GM21515 (cell line): ENCODE results near the gene TUBA1B.
"Not testable (repeated sequence)": the region's sequence is repeated elsewhere in the genome, so short reads cannot be mapped to it uniquely, and the experiment has no call there.

Experiments used
- ATAC-seq: cut with Tn5 transposase; IDR thresholded peaks from one replicate; pipeline ENCODE4 v1.9.1; 2021; ENCODE audit not compliant: unreplicated experiment

The TUBA1B gene

GRCh38 chr12:49127971-49128370, 3.2 kb downstream of the TUBA1B start:
- ATAC-seq, result not testable (repeated sequence)

GRCh38 chr12:49126852-49127763, 4.1 kb downstream of the TUBA1B start:
- ATAC-seq, result no peak

- no peak for ATAC-seq
These were observed 10.0 kb downstream of the TUBA1B start for GRCh38 chr12:49121047-49121696.

DNA sequence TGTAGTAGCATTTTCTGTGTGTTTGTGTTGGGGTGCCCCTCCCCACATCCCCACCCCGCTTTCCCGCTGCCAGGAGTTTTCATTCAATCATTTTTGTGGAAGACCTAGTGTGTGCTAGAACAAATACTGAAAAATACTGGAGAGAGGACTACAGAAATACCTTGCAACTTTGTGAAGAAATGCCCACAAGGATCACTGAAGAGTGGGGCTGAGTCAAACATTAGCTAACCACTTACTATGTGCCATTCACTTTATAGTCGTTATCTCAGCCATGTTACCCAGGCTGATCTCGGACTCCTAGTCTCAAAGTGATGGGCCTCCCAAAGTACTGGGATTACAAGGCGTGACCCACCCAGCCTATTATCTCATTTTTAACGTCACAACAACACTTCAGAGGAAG, 20.0 kb downstream of the TUBA1B start:
- no peak for ATAC-seq

DNA sequence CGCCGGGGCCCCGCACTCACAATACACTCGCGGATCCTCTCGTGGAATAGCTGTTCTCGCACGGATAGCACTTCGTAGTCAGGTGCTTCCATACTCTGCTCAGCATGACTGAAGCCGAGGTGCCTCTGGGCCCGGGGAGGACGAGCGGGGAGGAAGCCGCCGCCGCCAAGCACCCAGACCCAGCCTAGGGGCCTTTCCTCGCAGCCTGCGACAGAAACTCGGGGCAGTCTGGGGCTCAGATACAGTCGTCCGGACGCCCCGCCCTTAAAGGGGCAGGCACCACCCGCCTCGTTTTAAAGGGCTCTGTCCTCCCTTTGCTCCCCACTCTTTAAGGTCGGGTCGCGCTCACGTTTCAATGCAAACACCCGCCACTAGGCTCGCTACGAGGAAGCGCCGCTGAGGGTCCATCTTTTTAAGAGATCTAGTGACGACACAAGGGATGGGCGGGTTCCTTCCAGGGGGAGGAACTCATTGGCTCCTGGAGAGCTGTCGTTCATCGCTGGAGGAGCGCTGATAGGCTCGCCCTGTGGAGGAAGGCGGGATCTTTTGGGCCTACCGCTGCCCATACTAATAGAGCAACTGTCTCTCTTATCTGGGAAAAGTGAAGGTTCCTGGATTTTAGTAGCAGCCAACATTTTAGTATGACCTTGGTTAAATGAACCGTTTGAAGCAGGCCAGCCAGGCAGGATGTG, 20.6 kb downstream of the TUBA1B start, which contains the start of gene LMBR1L:
LMBR1L (minus strand) TSS at position 384 of the 692 bp plus-strand sequence; CDS start at position 92, 292 bp downstream.
- ATAC-seq, result peak; percentile 99

DNA sequence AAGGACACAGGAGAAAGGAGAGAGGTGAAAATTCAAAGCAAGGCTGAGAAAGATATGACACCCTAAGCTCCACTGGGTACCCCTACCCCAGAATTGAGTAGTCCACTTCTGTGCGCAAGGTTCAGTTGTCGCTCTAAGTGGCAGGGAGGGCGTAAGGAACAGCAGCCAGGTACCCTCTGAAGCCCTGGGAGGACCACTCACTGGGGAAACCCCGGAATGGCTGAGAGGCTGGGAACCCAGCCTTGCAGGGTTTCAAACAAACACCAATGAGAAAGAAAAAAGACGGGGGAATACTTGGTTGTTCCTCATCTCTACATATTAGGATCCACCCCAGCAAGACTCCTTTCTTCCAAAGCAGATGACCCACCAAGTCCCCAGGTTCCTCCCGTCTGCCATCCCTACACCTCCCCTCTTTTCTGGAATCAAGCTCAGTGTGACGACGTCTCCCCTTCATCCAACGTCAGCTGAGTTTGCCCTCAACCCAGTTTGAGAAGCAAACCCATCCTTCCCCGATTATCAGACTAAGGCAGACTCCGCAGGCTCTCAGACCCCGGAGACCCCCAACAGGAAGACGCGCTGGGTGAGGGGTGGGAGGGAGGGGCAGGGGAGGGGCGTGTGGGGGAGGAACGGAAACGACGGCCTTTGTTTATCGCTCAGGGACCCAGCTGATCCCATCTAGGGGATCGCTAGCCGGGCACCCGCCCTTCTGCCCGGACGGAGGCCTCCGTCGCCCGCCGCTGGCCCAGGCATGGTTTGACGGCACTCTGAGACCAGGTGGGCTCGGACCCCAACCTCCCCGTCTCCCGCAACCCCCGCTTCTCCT, 21.3 kb downstream of the TUBA1B start:
- ATAC-seq, result peak; percentile 13

DNA sequence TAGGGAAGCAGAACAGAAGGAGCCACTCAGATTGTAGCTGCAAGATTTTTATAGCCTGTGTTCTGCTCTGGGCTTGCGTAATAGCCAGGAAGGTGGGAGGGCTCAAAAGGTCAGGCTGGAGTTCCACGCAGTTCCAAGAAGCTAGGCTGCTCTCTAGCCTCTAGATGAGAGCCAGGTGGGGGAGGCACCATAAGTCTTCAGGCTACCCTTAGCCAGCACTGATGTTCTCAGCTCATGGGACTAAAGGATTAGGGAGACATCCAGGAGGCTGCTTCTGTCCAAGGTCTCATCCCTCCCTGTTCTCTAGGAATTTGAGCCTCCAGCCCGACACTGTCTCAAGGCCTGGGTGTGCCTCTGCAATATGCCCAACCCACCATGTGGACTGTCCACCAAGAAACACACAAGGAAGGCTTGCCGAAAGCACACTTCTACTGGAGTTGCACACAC, 22.2 kb downstream of the TUBA1B start:
- ATAC-seq, result no peak

DNA sequence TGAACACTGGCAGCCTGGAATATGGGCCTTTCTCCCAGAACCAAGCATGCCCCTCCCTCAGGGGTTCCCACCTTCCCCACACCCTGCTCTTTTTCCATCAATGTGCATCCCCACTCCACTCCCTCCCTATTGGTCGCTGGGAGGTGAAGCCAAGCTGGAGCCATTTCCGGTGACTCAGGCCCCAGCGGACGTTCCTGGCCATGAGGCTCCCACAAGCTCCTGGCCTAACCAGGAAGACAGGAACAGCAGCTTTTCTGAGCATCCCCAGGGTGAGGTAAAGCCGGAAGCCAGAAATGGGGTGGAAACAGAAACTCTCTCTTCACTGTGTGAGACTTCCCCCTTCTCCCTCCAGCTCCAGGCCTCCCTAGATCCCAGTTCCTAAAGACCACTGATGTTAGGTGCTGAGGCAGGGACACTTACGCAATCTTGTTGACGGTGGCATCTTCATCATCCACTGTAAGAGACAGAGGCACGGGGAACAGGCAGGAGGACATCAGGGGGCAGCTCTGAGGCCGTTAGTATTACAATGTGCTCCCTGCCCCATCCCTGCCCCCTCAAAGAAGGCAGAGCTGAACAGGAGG, 25.6 kb downstream of the TUBA1B start:
- ATAC-seq, result no peak

- no peak for ATAC-seq
These were observed 26.4 kb downstream of the TUBA1B start for GRCh38 chr12:49104822-49105221.

DNA sequence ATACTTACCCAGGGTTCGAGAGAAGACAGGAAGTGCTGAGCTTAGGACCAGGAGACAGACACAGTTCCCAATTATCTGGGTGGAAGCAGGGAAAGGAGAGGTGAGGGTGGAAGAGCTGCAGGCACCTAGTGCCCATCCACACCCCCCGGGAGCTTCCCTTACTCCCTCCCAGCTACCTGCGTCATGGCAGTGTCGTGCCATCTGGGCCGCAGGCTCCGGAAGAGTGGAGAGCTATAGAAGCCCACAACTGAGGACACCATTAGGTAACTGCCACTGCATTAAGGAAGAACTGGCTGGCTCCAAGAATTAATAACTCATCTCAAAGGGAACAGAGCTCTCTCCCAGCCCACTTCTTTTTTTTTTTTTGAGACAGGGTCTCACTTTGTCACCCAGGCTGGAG, 30.8 kb downstream of the TUBA1B start:
- no peak for ATAC-seq

DNA sequence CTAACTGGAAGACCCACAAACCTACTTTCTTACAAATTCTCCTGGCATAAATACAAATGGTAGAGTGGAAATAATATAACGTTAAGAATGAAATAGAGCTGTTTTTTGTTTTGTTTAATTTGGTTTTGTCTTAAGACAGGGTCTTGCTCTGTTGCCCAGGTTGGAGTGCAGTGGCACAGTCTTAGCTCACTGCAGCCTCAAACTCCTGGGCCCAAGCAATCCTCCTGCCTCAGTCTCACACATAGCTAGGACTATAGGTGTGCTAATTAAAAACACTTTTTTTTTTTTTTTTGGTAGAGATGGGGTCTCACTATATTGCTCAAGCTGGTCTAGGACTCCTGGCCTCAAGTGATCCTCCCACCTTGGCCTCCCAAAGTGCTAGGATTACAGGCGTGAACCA, 32.5 kb downstream of the TUBA1B start:
- ATAC-seq, result no peak

GRCh38 chr12:49098035-49098451, 33.2 kb downstream of the TUBA1B start:
- ATAC-seq, result no peak

GRCh38 chr12:49097381-49097780, 33.8 kb downstream of the TUBA1B start:
- no peak for ATAC-seq

GRCh38 chr12:49094975-49095365, 36.2 kb downstream of the TUBA1B start:
- ATAC-seq, result no peak

GRCh38 chr12:49094160-49094974, 36.8 kb downstream of the TUBA1B start, which contains the start of gene DHH:
Gene DHH, minus strand, starts transcription at chr12:49094801. Its CDS starts 289 bp downstream, at chr12:49094512.
- ATAC-seq, result no peak

GRCh38 chr12:49093792-49094159, 37.4 kb downstream of the TUBA1B start:
- ATAC-seq, result no peak

GRCh38 chr12:49092816-49093406, 38.3 kb downstream of the TUBA1B start:
- ATAC-seq, result no peak

- no peak for ATAC-seq
These were observed 38.9 kb downstream of the TUBA1B start for GRCh38 chr12:49092086-49092815.

DNA sequence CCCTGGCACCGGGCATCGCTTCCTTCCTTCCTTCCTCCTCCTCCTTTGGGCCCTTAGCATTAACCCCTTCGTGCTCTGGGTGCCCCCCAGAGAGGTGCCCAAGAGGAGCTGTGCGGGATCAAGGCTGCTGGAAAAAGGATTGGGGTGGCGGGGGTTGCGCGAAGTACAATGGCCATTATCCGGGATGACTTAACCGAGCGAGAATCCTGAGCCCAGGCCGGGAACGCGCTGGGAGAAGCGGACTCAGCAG, 39.4 kb downstream of the TUBA1B start:
- no peak for ATAC-seq
